Transverse colon (tissue), 4 donors: ENCODE data around the gene COMMD2. TPM values are rescaled to one million over a fixed set of nuclear protein-coding genes. Genes with fewer than 3 reads are reported as not detected.

Experiments used
- DNase-seq: peaks from one replicate; pipeline ENCODE4 v3.0.0-alpha.2; 2019
- H3K27ac ChIP-seq, 4 donors: fragments of 200-600 bp; sonication (generic); 2 replicates each; pipeline ENCODE4 v1.5.1; 2016 to 2018; ENCODE audit warnings: inconsistent platforms in 4 of 4
- H3K27me3 ChIP-seq: fragments of 200-600 bp; sonication (generic); 2 replicates; pipeline ENCODE4 v1.5.1; 2017; ENCODE audit warnings: inconsistent platforms
- H3K36me3 ChIP-seq, 4 donors: fragments of 200-600 bp; sonication (generic); 2 replicates each; pipeline ENCODE4 v1.5.1; 2017 to 2019; ENCODE audit warnings: inconsistent platforms in 4 of 4
- H3K4me1 ChIP-seq, 4 donors: fragments of 200-600 bp; sonication (generic); 2 replicates each; pipeline ENCODE4 v1.5.1; 2017 to 2020; ENCODE audit warnings: inconsistent platforms in 4 of 4
- H3K4me3 ChIP-seq, 4 donors: fragments of 200-600 bp; sonication (generic); 1 replicate in 1 of 4; 2 replicates in 3 of 4; pipeline versions ENCODE4 v1.5.1 to v1.6.1; 2017 to 2019; ENCODE audit warnings: inconsistent platforms in 4 of 4
- H3K9me3 ChIP-seq, 2 donors: fragments of 200-600 bp; sonication (generic); 2 replicates each; pipeline ENCODE4 v1.5.1; 2017 to 2019; ENCODE audit warnings: inconsistent platforms in 2 of 2
- EP300 ChIP-seq: sonication (generic); formaldehyde crosslinking; IDR thresholded peaks from one replicate; pipeline ENCODE4 v1.6.1; 2017; ENCODE audit warnings: antibody characterized with exemption, low read depth
- POLR2A ChIP-seq: fragments of 450-650 bp; IDR thresholded peaks from one replicate; pipeline ENCODE4 v1.6.1; 2016; ENCODE audit warnings: antibody characterized with exemption, mild to moderate bottlenecking, moderate library complexity
- POLR2AphosphoS5 ChIP-seq, 3 donors: sonication (generic); formaldehyde crosslinking; IDR thresholded peaks; one replicate each; pipeline ENCODE4 v1.6.1; 2016; ENCODE audit warnings: antibody characterized with exemption in 3 of 3
- WGBS, 2 donors: methylation state at CpG; one replicate each; pipeline ENCODE4 v1.1.5; 2018; ENCODE audit warnings: low coverage in 1 of 2; 5-methylcytosine and 5-hydroxymethylcytosine counted together
- in situ Hi-C, 4 donors: fragments of 200-750 bp; cut with MboI; loops; one replicate each; pipeline versions ENCODE4 v1.15.0 to v1.15.1; 2017; ENCODE audit warnings: low sequenced_read_pairs in 3 of 4, low pct_ligation_motif_present in 1 of 4, low pct_unique_long_range_greater_than_20kb in 1 of 4
- intact Hi-C: fragments of 100-400 bp; cut with DNase I; formaldehyde crosslinking; loops from one replicate; pipeline ENCODE4 v1.15.1; 2023; ENCODE audit warnings: low total_unique reads
- total RNA-seq, 4 donors: library from RNA; depleted of rRNA; stranded (reverse); fragments of >200 nt; gene quantifications; one replicate each; pipeline ENCODE4 v1.1.0, GENCODE V29; 2016
- TF ChIP-seq, protein P1 (sequence below), 5 experiments: fragments of 200-600 bp in 3 of 5; fragments of 450-650 bp in 2 of 5; sonication (generic) in 3 of 5; IDR thresholded peaks; 1 replicate in 2 of 5; 2 replicates in 3 of 5; pipeline ENCODE4 v1.5.1; 2016 to 2017; ENCODE audit warnings: antibody characterized with exemption in 5 of 5, inconsistent platforms in 3 of 5, mild to moderate bottlenecking in 2 of 5, moderate library complexity in 1 of 5

COMMD2 gene
- total RNA-seq, 4 donors from 2014 or later, result 11.3 to 20.2 (median 16.1) TPM

DNA sequence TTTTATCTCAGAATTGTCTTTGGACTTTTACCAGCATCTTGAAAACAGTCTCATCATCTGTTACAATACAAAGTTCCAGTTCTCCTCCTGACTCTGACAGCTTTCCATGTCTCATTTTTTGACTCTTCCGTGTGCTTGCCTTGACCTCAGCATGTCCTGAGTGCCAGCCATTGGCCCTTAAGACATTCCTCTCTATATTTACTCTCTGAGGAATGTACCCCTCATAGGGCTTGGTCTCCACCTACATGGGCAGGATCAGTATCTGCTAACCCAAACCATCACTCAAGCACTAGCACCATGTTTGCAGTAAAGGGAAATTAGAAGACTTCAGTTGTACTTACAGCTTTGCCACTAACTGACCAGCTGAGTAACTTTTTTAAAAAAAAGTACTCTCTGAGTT lies 23.9 kb upstream of the COMMD2 start:
- Histone ChIP-seq H3K36me3 (no peaks in the 10 kb centered on the region), H3K4me3 (no peak overlapping the region), H3K4me1 (no peaks in the 10 kb centered on the region), H3K27me3 (no peaks in the 10 kb centered on the region), H3K9me3 (no peaks in the 10 kb centered on the region), H3K27ac (no peak overlapping the region)
- in situ Hi-C loops (no loop called here), intact Hi-C loops (no loop called here)
- WGBS, 2 donors, result 57 to 77% methylated on average over 1 of the region's 1 CpG
- TF ChIP-seq, protein P1, sequence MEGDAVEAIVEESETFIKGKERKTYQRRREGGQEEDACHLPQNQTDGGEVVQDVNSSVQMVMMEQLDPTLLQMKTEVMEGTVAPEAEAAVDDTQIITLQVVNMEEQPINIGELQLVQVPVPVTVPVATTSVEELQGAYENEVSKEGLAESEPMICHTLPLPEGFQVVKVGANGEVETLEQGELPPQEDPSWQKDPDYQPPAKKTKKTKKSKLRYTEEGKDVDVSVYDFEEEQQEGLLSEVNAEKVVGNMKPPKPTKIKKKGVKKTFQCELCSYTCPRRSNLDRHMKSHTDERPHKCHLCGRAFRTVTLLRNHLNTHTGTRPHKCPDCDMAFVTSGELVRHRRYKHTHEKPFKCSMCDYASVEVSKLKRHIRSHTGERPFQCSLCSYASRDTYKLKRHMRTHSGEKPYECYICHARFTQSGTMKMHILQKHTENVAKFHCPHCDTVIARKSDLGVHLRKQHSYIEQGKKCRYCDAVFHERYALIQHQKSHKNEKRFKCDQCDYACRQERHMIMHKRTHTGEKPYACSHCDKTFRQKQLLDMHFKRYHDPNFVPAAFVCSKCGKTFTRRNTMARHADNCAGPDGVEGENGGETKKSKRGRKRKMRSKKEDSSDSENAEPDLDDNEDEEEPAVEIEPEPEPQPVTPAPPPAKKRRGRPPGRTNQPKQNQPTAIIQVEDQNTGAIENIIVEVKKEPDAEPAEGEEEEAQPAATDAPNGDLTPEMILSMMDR (IDR thresholded peaks at IDR 0.05), result no peak
- TF ChIP-seq POLR2AphosphoS5 (IDR thresholded peaks at IDR 0.05), result no peak
- no peak for TF ChIP-seq EP300
- no peak for TF ChIP-seq POLR2A
- no peak for DNase-seq

DNA sequence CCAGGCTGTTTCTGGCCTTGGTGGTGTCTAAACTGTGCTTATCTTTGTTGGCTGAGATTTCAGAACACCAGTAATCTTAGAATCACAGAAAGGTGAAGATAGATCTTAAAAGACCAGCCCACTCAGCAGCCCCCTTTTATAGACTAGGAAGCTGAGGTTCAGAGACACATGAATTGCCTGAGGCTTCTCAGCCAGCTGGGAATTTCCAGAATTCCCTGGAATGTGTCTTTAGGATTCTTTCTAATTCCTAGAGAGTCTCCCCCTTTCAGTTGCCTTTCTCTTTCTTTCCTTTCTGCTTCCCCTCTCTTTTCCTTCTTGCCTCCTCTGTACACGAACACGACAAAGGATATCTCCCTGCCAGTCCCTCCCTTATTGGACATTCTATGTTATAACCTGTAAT lies 20.6 kb upstream of the COMMD2 start:
- no peak for DNase-seq
- Histone ChIP-seq H3K36me3 (no peaks in the 10 kb centered on the region), H3K4me1 (no peaks in the 10 kb centered on the region), H3K27me3 (no peaks in the 10 kb centered on the region), H3K4me3 (no peak overlapping the region), H3K9me3 (no peaks in the 10 kb centered on the region), H3K27ac (no peak overlapping the region)
- in situ Hi-C loops (no loop called here), intact Hi-C loops (no loop called here)
- TF ChIP-seq POLR2AphosphoS5 (IDR thresholded peaks at IDR 0.05) (no peak), EP300 (no peak), POLR2A (no peak)
- TF ChIP-seq, protein P1 (IDR thresholded peaks at IDR 0.05), result no peak
- WGBS, 2 donors, result 87% methylated on average over 2 of the region's 2 CpGs; no CpG with 5 or more reads in 1 of the 2 donors

DNA sequence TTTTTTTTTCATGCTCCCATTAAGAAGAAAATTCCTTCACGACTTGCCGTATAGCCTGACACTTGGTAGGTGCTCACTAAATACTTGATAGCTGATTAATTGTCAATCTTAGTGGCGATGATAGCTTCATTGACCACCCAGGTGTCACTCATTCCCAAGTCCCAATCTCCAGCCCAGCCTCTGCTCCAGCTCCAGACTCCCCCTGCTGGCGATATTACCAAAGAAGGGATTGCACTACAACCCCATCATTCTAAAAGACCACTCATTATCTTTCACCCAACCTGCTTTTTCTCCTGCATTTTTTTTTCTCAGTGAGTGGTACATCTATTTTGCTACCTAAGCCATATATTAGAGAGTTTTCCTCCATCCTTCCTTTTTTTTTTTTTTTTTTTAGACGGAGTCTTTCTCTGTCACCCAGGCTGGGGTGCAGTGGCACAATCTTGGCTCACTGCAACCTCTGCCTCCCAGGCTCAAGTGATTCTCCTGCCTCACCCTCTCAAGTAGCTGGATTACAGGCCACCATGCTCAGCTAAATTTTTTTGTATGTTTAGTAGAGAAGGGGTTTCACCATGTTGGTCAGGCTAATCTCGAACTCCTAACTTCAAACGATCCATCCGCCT lies 19.5 kb upstream of the COMMD2 start:
- Histone ChIP-seq H3K27ac (no peak overlapping the region), H3K9me3 (no peaks in the 10 kb centered on the region), H3K4me1 (no peaks in the 10 kb centered on the region), H3K27me3 (no peaks in the 10 kb centered on the region), H3K4me3 (no peak overlapping the region), H3K36me3 (no peaks in the 10 kb centered on the region)
- intact Hi-C loops (no loop called here), in situ Hi-C loops (no loop called here)
- 10 to 58% methylated on average over 3 to 8 of the region's 8 CpGs for WGBS, 2 donors
- TF ChIP-seq, protein P1 (IDR thresholded peaks at IDR 0.05), result peak; percentile 64 to 76 (median 68)
- no peak for TF ChIP-seq EP300
- peak; percentile 43 for DNase-seq

DNA sequence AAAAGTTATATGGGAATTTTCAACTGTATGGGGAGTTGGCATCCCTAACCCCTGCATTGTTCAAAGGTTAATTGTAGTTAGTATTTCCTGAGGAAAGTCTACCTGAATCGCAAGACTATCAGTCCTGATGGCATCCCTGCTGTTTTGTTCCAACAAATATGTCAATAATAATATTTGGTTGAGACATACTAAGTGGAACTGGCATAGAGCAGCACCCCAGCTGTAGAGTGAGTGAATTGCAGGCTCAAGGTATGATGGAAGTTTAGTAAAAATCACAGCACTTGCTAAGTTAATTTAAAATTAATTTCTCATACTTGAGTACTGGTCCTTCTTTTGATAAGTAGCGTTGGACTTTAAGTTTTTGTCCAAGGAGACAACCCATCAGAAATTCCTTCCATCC lies 18.0 kb upstream of the COMMD2 start:
- Histone ChIP-seq H3K36me3 (no peaks in the 10 kb centered on the region), H3K4me3 (no peak overlapping the region), H3K9me3 (no peaks in the 10 kb centered on the region), H3K27ac (no peak overlapping the region), H3K27me3 (peaks cover 6% of the 10 kb centered on the region), H3K4me1 (no peaks in the 10 kb centered on the region)
- 63 to 74% methylated on average over 1 to 2 of the region's 2 CpGs for WGBS, 2 donors
- in situ Hi-C loops (no loop called here), intact Hi-C loops (no loop called here)
- TF ChIP-seq POLR2AphosphoS5 (IDR thresholded peaks at IDR 0.05) (no peak), POLR2A (no peak), EP300 (no peak)
- TF ChIP-seq, protein P1 (IDR thresholded peaks at IDR 0.05), result no peak
- DNase-seq, result no peak
